CD4-positive, alpha-beta T cell treated with Interleukin-10 for 1 hour (primary cell): ENCODE results near the gene STX8.

Experiments used
- DNase-seq: peaks from one replicate; pipeline ENCODE4 v3.0.0-alpha.2; 2020

The STX8 gene

GRCh38 chr17:9332132-9332494 is 243.5 kb downstream of the STX8 start:
- no peak for DNase-seq

- DNase-seq = no peak
These were observed 244.1 kb downstream of the STX8 start for GRCh38 chr17:9331279-9332131.

- DNase-seq = no peak
These were observed 244.9 kb downstream of the STX8 start for GRCh38 chr17:9330611-9331271.

GRCh38 chr17:9330141-9330540 is 245.5 kb downstream of the STX8 start:
- DNase-seq = no peak

- DNase-seq = no peak
These were observed 246.2 kb downstream of the STX8 start for GRCh38 chr17:9329251-9329921.

- DNase-seq = no peak
These were observed 250.8 kb downstream of the STX8 start for GRCh38 chr17:9324864-9325263.

GRCh38 chr17:9322326-9322725 is 253.3 kb downstream of the STX8 start:
- no peak for DNase-seq

GRCh38 chr17:9321890-9322289 is 253.7 kb downstream of the STX8 start:
- DNase-seq = no peak

GRCh38 chr17:9315360-9315759 is 260.3 kb downstream of the STX8 start:
- DNase-seq = no peak

- no peak for DNase-seq
These were observed 262.3 kb downstream of the STX8 start for GRCh38 chr17:9313346-9313745.

GRCh38 chr17:9309216-9309615 is 266.4 kb downstream of the STX8 start:
- no peak for DNase-seq

- DNase-seq = no peak
These were observed 267.6 kb downstream of the STX8 start for GRCh38 chr17:9308069-9308468.

GRCh38 chr17:9307313-9307998 is 268.2 kb downstream of the STX8 start:
- DNase-seq = no peak

GRCh38 chr17:9306086-9306485 is 269.5 kb downstream of the STX8 start:
- no peak for DNase-seq

GRCh38 chr17:9299695-9300094 is 275.9 kb downstream of the STX8 start:
- DNase-seq = no peak

- DNase-seq = no peak
These were observed 276.8 kb downstream of the STX8 start for GRCh38 chr17:9298776-9299295.

GRCh38 chr17:9298135-9298534 is 277.5 kb downstream of the STX8 start:
- no peak for DNase-seq

GRCh38 chr17:9294661-9295210 is 280.9 kb downstream of the STX8 start:
- no peak for DNase-seq

GRCh38 chr17:9292561-9292941 is 283.1 kb downstream of the STX8 start:
- DNase-seq = no peak

GRCh38 chr17:9291912-9292560 is 283.6 kb downstream of the STX8 start:
- peak; percentile 21 for DNase-seq

GRCh38 chr17:9290226-9290613 is 285.4 kb downstream of the STX8 start:
- DNase-seq = no peak

- DNase-seq = no peak
These were observed 288.3 kb downstream of the STX8 start for GRCh38 chr17:9287306-9287705.
